ENCODE data around the gene SOX13.
A peak's percentile ranks its signal among the peaks of the same experiment; 100 is the strongest.
"Not testable (repeated sequence)": the region's sequence is repeated elsewhere in the genome, so short reads cannot be mapped to it uniquely, and the experiment has no call there.

Gene SOX13

DNA sequence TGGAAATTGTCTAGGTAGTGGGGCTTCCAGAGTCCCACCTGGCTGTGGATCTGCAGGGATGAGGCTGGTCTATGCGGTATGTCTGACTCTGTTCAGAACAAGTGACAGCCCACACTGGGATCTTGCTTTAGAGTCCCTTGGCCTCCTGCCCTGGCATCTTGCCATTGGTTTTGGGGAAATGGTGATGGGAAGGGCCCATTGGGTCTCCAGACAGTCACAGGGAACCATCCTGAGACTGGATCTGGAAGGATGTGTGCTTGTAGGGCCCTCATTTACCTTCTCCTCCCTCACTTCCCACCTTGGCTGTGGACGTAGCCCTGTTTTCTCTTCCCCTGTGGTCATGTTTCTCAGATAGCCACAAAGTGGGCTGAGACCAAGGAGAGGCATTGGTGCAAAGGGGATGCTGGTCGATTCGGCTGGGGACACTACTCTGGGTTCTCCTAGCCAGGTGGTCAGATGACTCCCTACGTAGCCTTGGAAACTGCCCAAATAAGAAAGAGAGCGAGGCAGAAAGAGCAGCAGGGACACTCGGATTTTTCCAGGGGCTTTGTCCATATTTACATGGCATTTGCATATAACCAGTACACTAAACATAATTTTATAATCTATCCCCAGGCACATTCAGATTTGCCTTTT lies 15.1 kb downstream of the SOX13 start:
- no peak for DNase-seq

GRCh38 chr1:204088596-204088995 lies 15.7 kb downstream of the SOX13 start:
- no peak for DNase-seq

DNA sequence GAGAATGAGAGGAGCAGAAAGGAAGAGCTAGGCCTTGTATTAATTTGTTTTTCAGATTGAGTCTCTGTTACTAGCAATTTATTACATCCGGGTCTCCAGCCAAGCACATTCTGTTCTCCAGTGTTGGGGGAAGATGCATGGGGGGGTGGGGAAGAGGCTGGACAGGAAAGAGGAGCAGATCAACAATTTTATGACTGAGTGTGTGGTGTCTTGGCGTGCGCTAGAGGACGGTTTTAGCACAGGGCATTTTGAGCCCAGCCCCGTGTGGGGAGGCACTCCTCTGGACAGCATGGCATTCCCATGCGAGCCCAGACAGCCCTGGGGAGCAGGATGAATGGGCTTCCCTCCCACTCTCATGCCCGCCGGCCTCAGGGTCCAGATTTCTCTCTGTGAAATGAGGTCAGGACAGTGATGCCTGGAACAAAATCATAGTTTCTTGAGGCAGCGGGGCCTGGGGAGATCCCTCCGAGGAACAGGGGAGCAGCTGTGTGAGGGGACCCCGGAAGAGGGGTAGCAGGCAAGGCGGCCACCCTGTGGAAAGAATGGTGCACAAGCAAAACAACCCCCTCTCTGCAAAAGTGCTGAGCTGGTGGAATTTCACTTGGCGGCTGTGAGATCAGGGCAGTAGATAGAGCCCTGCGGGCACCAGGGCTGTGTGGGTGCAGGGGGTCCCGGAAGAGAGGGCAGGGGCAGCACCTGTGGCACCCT lies 16.3 kb downstream of the SOX13 start:
- DNase-seq: no peak

DNA sequence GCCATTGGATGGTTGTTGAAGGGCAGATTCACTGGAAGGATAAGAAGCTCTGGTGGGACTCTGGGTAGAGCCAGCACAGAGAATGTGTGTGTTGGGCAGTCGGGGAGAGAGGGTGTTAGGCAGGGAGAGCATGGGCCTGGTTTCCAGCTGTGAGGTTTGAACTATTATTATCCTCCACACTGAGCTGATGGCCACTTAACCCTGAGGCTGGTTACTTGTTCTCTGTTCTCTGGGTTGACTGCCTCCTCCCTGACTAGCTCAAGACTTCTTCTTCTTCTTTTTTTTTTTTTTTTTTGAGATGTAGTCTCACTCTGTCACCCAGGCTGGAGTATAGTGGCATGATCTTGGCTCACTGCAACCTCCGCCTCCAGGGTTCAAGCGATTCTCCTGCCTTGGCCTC lies 17.2 kb downstream of the SOX13 start:
- not testable (repeated sequence) for DNase-seq

- no peak for DNase-seq
Measured at GRCh38 chr1:204091066-204091465, 18.2 kb downstream of the SOX13 start.

DNA sequence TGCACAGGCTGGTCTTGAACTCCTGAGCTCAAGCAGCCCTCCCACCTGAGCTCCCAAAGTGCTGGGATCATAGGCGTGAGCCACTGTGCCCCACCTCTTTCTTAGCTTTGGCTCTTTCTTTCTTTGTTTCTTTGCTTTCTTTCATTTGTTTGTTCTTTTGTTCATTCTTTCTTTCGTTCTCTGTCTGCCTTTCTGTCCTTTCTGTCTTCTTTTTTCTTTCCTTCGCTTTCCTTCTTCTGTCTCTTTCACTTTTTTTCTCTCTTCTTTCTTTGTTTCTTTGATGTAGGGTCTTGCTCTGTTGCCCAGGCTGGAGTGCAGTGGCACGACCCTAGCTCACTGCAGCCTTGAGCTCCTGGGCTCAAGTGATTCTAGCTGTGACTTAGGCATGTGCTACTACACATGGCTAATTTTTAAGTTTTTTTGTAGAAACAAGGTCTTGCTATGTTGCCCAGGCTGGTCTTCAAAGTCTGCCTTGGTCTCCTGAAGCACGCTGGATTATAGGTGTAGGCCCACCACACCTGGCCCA lies 18.9 kb downstream of the SOX13 start:
- DNase-seq: no peak

- DNase-seq: no peak
Measured at GRCh38 chr1:204092632-204093420, 19.9 kb downstream of the SOX13 start.

DNA sequence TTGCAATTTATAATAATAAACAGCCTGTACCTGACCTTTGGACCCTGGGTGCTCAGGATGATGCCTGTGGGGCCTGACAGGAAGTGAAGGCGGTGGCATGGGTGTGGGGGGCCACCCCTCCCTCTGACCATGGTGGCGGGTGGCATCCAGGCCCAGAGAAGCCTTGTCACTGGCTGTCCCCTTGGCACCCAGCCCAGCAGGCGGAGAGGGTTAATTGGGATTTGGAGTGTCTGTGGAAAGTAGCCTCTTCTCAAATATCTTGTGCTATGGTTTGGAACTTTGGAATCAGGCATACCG lies 20.5 kb downstream of the SOX13 start:
- no peak for DNase-seq

DNA sequence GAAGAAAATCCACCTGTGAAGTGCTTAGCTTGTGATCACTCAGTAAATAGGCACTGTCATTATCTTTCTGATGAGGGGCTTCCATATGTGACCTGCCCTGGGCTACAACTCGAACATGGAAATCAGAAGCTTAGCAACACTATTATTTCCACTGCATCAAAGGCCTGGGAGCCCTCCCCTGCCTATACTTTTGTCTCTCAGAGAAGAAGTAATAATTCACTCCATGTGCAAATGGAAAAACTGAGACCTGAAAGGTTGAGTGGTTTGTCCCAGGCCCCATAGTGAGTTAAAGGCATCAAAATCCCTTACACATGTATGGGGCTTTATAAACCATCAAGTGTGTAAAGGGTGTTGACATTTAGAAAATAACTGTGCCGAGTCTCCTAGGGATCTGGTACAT lies 20.9 kb downstream of the SOX13 start:
- DNase-seq: no peak

GRCh38 chr1:204094313-204094729 lies 21.4 kb downstream of the SOX13 start:
- no peak for DNase-seq

DNA sequence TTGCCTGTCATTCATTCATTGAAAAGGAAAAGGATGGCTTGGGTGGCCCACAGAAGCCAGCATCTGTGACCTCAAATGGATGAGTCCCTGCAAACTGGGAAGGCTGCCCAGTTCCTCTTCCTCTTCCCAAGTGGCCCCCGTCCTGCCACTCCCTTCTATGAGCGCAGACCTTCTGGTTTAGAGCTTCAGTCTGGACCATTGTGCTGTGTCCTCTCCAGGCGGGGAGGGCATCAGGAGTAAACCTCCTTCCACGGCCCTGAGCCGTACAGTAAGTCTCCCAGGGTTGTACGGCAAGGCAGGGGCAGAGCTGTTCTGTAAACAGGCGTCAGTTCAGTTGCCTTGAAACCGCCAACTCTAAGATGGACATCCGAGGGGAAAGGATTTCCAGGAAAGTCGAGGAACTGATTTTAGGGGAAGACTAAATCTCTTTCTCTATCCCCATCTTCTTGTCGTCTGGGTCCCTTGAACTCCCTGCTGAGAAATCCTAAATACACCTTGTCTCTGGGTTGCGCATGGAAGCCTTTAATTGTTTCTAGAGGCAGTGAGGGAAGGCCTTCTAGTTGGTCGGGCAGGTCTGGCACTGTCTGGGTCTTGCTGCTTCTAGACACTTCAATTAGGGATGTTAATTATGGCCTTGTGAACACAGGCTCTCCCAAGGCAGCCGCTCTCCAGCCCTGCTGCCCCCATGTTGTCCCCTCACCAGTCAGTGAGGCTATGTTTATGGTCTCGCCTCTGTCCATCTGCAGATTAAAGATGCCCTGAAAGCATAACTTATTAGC lies 22.1 kb downstream of the SOX13 start:
- DNase-seq: no peak

DNA sequence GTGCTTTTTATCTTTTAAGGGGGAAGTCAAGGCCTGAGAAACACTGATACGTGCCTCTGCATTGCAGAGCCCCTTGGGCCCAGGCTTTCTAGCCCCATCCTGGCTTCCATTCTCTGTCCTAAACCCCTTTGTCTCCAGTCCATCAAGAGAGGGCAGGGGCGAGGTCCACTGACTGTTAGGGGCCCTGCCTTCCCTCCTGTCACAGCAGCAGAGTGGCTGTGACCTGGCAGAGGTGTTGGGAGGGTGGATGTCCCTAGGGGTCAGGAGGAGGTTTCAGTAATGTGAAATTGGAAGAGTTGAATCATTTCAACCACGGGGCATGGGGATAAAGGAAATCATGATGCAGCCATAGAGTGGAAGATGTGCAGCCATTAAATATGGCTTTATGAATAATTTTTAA lies 24.0 kb downstream of the SOX13 start:
- no peak for DNase-seq

DNA sequence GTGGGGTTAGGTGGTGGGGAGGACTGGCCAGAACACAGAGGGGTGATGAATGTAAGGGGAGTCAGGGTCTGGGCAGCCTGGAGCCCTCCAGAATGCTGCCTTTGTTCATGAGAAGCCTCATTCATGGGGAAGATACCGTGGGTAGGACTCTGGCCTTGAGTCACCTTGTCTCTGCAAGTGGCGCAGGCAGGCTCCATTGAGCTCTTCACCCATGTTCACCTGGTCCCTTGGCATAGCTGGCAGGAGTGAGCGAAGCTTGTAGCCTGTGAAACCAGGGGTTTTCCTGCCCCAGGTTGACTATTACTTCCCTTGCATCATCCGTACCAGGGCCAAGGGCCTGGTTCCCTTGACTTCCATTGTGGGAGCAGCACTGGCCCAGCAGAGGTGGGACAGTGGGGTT lies 25.8 kb downstream of the SOX13 start:
- DNase-seq: no peak

DNA sequence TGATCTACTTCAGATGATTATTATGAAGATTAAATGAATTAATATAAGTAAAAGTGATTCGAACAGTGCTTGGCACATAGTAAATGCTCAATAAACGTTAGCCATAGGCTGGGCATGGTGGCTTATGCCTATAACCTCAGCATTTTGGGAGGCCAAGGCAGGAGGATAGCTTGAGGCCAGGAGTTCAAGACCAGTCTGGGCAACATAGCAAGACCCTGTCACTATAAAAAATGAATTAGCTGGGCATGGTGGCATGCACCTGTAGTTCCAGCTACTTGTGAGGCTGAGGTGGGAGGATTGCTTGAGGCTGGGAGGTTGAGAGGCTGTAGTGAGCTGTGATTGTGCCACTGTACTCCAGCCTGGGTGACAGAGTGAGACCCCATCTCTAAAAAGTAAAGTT lies 26.8 kb downstream of the SOX13 start:
- DNase-seq: not testable (repeated sequence)

DNA sequence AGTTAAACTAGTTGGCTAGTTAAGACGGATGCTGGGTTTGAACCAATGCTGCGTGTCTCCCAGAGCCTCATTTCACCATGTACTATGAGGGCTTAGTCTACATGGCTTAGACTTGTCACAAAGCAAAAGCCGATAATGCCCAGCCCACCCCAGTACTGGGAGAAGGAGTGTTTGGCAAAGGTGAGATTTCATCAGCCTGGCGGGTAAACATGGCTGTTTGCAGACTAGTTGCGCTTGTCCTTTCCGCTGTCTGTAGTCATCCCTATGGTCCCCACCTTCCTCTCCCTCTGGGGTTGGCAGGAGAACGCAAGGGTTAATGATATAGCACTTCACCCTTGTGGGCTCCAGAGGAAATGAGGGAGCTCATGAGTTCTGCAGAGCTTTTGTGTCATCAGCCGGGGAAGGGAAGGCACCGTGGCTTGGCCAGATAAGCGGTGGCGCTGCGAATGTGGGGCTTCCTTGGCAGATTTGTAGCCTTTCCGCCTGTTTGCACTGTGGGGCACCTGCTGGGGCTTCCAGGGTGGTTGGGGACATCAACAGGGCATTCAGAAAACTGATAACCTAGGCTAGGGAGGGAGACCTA lies 29.2 kb downstream of the SOX13 start:
- peak in 1 of 2 donors; percentile 18 for DNase-seq

DNA sequence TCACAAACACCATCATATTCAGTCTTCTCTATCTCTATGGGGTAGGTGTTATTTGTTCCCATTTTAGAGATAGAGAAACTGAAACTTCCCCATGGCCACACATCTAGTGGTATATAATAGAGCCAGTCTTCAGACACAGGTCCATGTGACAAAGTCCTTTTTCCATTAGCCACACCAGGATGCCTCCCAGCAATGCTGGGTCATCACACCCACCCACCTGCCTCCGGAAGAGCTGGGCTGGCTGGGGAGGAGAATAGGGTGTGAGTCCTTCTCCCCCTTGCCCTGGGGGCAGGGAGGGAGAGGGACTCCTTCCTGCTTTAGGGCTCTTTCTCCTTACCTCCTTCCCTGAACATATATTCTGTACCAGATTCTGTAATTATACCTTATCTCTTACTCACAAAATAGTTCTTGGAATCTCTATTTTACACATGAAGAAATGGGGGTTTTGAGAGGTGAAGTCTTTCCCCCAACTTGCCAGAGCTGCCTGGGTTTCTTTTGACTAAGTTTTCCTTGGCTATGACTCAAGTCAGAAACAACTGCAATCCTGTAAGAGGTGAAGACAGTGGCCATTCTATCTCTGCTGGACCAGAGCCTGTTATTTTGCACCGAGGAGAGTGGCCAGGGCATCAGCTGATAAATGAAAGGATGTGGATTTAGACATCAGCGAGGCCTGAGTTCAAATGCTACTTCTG lies 30.0 kb downstream of the SOX13 start:
- peak in 1 of 2 donors; percentile 7 for DNase-seq

DNA sequence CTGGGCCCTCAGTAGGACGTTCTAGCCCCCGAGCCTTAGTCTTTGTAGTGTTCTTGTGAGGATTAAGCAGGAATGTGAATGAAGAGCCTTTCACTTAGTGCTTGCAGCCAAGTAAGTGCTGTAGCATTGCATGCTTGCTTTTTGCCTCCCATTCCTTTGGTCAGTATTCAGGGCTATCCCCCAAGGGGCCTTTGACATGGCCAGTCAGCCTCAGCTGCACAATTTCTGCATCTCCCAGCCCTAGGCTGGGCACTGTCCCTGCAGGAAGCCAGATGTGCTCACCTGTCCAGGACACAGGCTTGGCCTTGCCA lies 30.5 kb downstream of the SOX13 start:
- DNase-seq: no peak

DNA sequence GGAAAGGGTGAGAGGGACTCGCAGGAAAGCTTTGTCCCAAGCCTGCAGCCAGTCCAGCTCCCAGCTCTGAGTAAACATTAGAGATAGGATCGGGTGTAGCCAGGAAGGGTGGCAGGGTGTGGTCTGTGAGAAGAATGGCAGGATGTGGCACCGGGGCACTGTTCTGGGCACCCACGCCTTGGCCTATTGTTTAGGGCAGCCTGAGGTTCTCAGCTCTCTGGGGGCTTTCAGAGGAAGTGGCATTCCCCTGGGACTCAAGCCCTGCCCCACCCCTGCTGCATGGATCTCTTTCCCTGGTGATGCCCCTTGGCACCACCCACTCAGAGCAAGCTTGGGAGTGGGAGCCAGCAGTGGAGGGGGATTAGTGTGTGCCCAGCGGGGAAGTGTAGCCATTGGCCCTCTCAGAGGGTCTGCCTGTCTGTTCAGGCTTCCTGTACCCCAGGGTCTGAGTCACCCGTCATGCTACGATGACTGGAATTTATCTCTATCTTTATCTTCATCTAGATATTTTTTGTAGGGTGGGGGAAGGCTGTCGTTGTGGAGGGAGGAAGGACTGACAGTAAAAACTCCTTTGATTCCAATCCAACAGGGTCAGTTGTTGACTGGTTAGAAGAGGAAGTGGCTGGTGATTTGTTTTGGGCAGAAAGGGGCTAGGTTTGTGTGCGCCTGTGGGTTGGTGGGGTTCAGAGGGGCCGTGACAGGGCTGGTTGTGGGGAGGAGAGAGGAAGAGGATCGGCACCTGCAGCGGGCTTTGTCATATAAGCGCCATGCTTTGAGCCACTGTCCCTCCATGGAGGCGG lies 31.6 kb downstream of the SOX13 start:
- peak in 1 of 2 donors; percentile 31 for DNase-seq

DNA sequence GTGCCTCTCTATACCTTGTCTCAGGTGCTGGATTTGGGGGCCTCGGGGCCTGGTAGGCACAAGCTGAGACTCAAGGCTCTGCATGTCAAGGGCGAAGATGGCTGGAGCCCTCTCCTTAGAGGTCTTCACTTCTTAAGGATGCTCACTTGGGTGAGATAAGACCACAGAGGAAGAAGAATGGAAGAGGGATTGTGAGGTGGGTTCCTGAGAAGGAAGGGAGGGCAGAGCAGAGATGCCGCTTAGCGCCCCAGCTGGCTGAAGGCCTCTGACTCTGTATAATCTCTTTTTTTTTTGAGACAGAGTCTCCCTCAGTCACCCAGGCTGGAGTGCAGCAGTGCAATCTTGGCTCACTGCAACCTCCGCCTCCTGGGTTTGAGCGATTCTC lies 32.2 kb downstream of the SOX13 start:
- DNase-seq: no peak

GRCh38 chr1:204106825-204107224 lies 33.9 kb downstream of the SOX13 start:
- no peak for DNase-seq

DNA sequence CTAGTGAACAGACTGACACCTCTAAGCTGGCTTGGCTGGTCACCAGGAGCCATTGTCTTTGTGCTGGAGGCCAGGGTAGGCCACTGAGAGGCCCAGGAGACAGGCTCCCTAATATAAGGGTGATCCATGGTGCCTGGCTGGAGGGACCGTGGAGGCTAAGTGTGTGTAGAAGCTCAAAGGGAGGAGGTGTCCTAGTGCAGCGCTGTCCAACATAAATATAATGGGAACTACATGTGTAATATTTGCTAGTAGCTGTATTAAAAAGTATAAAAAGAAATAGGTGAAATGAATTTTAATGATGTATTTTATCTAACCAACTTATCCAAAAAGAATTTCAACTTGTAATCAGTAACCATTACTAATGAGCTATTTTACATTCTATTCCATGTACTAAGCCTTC lies 35.0 kb downstream of the SOX13 start:
- DNase-seq: no peak
